M059J (cell line): ENCODE results near the gene NINJ1. TPM values are rescaled to one million over a fixed set of nuclear protein-coding genes. Genes with fewer than 3 reads are reported as not detected.

Source experiments
- DNase-seq: peaks from one replicate; pipeline ENCODE4 v3.0.0-alpha.2; 2012; ENCODE audit warnings: low read depth
- total RNA-seq: library from RNA; depleted of rRNA; stranded (reverse); fragments of >200 nt; shearing (Covaris generic); gene quantifications from 2 replicates; pipeline ENCODE4 v1.2.3, GENCODE V29; 2014

NINJ1 gene
- total RNA-seq, 1 experiment from 2014 or later, result 151 TPM

- no peak for DNase-seq
Measured at GRCh38 chr9:93100276-93100636, 33.8 kb downstream of the NINJ1 start.

GRCh38 chr9:93099551-93100275 lies 34.3 kb downstream of the NINJ1 start:
- no peak for DNase-seq

- DNase-seq, result peak; percentile 99
Measured at GRCh38 chr9:93098236-93098946, 35.7 kb downstream of the NINJ1 start.

- no peak for DNase-seq
Measured at GRCh38 chr9:93097511-93098201, 36.4 kb downstream of the NINJ1 start.

GRCh38 chr9:93096811-93097382 lies 37.2 kb downstream of the NINJ1 start:
- no peak for DNase-seq

- DNase-seq, result peak; percentile 51
Measured at GRCh38 chr9:93096131-93096802, 37.8 kb downstream of the NINJ1 start, which contains the start of gene CARD19. Gene CARD19, plus strand, starts transcription at chr9:93096217. Its CDS starts 129 bp downstream, at chr9:93096346.

GRCh38 chr9:93095205-93096130 lies 38.6 kb downstream of the NINJ1 start:
- DNase-seq, result peak; percentile 96

GRCh38 chr9:93094658-93095204 lies 39.3 kb downstream of the NINJ1 start:
- DNase-seq, result no peak

GRCh38 chr9:93093877-93094657 lies 40.0 kb downstream of the NINJ1 start:
- no peak for DNase-seq

GRCh38 chr9:93093127-93093876 lies 40.7 kb downstream of the NINJ1 start:
- no peak for DNase-seq

- DNase-seq, result no peak
Measured at GRCh38 chr9:93092251-93092991, 41.6 kb downstream of the NINJ1 start.

GRCh38 chr9:93091453-93092081 lies 42.5 kb downstream of the NINJ1 start:
- peak; percentile 80 for DNase-seq

GRCh38 chr9:93091056-93091452 lies 43.0 kb downstream of the NINJ1 start:
- no peak for DNase-seq

- DNase-seq, result no peak
Measured at GRCh38 chr9:93090091-93090655, 43.9 kb downstream of the NINJ1 start.

GRCh38 chr9:93089481-93089991 lies 44.5 kb downstream of the NINJ1 start:
- no peak for DNase-seq

GRCh38 chr9:93089024-93089423 lies 45.0 kb downstream of the NINJ1 start:
- DNase-seq, result no peak

GRCh38 chr9:93088656-93089015 lies 45.4 kb downstream of the NINJ1 start:
- DNase-seq, result no peak
